ENCODE data around the gene CFAP61.

Gene CFAP61

GRCh38 chr20:20136313-20136712 is 84.0 kb downstream of the CFAP61 start:
- no peak overlapping the region for H2BK15ac ChIP-seq (ENCODE audit: low read depth, poor library complexity, severe bottlenecking)
- no peak for DNase-seq
- peaks cover 18% of the 10 kb centered on the region for H3K9me3 ChIP-seq (ENCODE audit: control insufficient read depth, low read length)
- H3K4me2 ChIP-seq (ENCODE audit: low read length, poor library complexity, severe bottlenecking), result no peak overlapping the region
- no peak overlapping the region for H3K14ac ChIP-seq (ENCODE audit: low read length in 2 of 2)
- H3K4me1 ChIP-seq (ENCODE audit: control insufficient read depth, insufficient read depth, low read depth, low read length), result no peaks in the 10 kb centered on the region
- H3K9ac ChIP-seq (ENCODE audit: low read length), result no peak overlapping the region
- H4K91ac ChIP-seq (ENCODE audit: low read length), result no peak overlapping the region
- no peak overlapping the region for H3K4ac ChIP-seq (ENCODE audit: low read depth in 1 of 2, low read length in 2 of 2)
- H4K8ac ChIP-seq (ENCODE audit: low read length), result no peak overlapping the region
- H3K79me1 ChIP-seq (replicated peaks; ENCODE audit: low read length, poor library complexity, severe bottlenecking), result no peaks in the 10 kb centered on the region
- H3K27me3 ChIP-seq (ENCODE audit: control insufficient read depth in 1 of 2, insufficient read depth in 1 of 2, low read length in 2 of 2), result no peaks in the 10 kb centered on the region
- H3K36me3 ChIP-seq (ENCODE audit: control insufficient read depth in 1 of 2, insufficient read depth in 2 of 2, low read depth in 1 of 2, low read length in 2 of 2), result no peaks in the 10 kb centered on the region
- no peak overlapping the region for H2BK5ac ChIP-seq (ENCODE audit: low read depth, low read length, poor library complexity, severe bottlenecking)
- no peak overlapping the region for H3K23ac ChIP-seq (ENCODE audit: low read length in 2 of 2)
- no CpG with 5 or more reads among the region's 1 CpG for WGBS
- no peak overlapping the region for H3K27ac ChIP-seq (ENCODE audit: low read length, poor library complexity, severe bottlenecking)
- no peak overlapping the region for H3K18ac ChIP-seq (ENCODE audit: low read depth in 1 of 2, low read length in 2 of 2)
- H2BK120ac ChIP-seq (ENCODE audit: low read depth, low read length), result no peak overlapping the region
- H2BK12ac ChIP-seq (ENCODE audit: low read length in 2 of 2), result no peak overlapping the region
- no peak overlapping the region for H2AFZ ChIP-seq (ENCODE audit: low read depth, low read length)
- H3K4me3 ChIP-seq (ENCODE audit: insufficient read depth in 1 of 2, low read depth in 1 of 2, low read length in 2 of 2), result no peak overlapping the region
- H2AK5ac ChIP-seq (ENCODE audit: low read length, severe bottlenecking), result no peak overlapping the region

DNA sequence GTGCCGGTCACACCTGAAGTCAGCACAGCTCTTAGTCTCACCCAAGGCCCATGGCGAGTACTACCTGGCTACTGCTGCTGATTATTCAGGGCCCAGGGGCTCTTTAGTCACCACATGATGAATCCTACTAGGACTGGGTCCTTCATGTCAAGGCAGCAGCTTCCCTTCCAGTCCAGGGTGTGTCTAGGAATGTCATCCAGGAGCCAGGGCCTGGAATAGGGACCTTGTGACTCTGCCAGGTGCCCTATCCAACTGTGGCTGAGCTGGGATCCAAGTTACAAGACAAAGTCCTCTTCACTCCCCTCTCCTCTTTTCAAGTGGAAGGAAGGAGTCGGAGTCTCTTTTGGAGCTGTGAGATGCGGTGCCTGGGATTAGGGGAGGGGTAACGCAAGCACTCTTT is 85.5 kb downstream of the CFAP61 start:
- H3K27me3 ChIP-seq (ENCODE audit: control insufficient read depth in 1 of 2, insufficient read depth in 1 of 2, low read length in 2 of 2), result no peaks in the 10 kb centered on the region
- H3K14ac ChIP-seq (ENCODE audit: low read length in 2 of 2), result no peak overlapping the region
- no peak overlapping the region for H2AK5ac ChIP-seq (ENCODE audit: low read length, severe bottlenecking)
- no peak overlapping the region for H2BK5ac ChIP-seq (ENCODE audit: low read depth, low read length, poor library complexity, severe bottlenecking)
- no peak overlapping the region for H3K4me3 ChIP-seq (ENCODE audit: insufficient read depth in 1 of 2, low read depth in 1 of 2, low read length in 2 of 2)
- no peak overlapping the region for H3K23ac ChIP-seq (ENCODE audit: low read length in 2 of 2)
- H4K8ac ChIP-seq (ENCODE audit: low read length), result no peak overlapping the region
- H2BK12ac ChIP-seq (ENCODE audit: low read length in 2 of 2), result no peak overlapping the region
- no peak overlapping the region for H2BK120ac ChIP-seq (ENCODE audit: low read depth, low read length)
- H3K18ac ChIP-seq (ENCODE audit: low read depth in 1 of 2, low read length in 2 of 2), result no peak overlapping the region
- no peaks in the 10 kb centered on the region for H3K4me1 ChIP-seq (ENCODE audit: control insufficient read depth, insufficient read depth, low read depth, low read length)
- no peak overlapping the region for H3K27ac ChIP-seq (ENCODE audit: low read length, poor library complexity, severe bottlenecking)
- H3K4me2 ChIP-seq (ENCODE audit: low read length, poor library complexity, severe bottlenecking), result no peak overlapping the region
- H3K4ac ChIP-seq (ENCODE audit: low read depth in 1 of 2, low read length in 2 of 2), result no peak overlapping the region
- H2AFZ ChIP-seq (ENCODE audit: low read depth, low read length), result no peak overlapping the region
- WGBS, result 96% methylated on average over 5 of the region's 5 CpGs
- peaks cover 18% of the 10 kb centered on the region for H3K9me3 ChIP-seq (ENCODE audit: control insufficient read depth, low read length)
- H2BK15ac ChIP-seq (ENCODE audit: low read depth, poor library complexity, severe bottlenecking), result no peak overlapping the region
- no peaks in the 10 kb centered on the region for H3K79me1 ChIP-seq (replicated peaks; ENCODE audit: low read length, poor library complexity, severe bottlenecking)
- H3K36me3 ChIP-seq (ENCODE audit: control insufficient read depth in 1 of 2, insufficient read depth in 2 of 2, low read depth in 1 of 2, low read length in 2 of 2), result no peaks in the 10 kb centered on the region
- DNase-seq, result no peak
- H4K91ac ChIP-seq (ENCODE audit: low read length), result no peak overlapping the region
- H3K9ac ChIP-seq (ENCODE audit: low read length), result no peak overlapping the region

DNA sequence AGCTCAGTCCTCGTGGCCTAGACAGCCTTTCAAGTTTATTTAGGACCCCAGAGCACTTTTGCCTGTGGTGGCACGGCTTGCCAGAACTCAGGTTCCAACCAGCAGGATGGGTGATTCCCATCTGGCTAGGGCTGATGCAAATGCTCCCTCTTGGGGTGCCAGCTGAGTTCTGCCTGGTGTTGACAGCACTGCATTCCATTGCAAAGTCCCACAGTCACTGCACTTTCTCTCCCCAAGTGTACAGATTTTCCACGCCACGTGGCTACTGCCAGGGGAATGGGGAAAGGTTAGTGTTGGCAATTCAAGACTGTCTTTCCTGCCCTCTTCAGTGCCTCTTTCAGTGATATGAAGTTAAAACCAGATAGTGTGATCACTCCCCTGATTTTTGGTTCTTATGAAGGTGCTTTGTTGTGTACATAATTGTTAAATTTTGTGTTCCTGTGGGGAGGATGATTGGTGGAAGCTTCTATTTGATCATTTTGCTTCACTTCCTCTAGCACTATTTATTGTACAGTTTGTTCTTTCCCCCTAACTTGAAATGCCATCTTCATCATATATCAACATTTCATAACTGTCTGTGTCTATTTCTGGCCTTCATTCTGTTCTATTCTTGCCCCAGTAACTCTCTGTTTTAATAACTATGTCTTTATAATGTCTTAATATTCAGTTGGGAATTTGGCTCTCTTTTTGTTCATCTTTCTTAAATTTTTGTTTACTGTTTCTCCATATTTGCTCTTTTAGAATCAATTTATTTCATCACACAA is 86.2 kb downstream of the CFAP61 start:
- H2BK12ac ChIP-seq (ENCODE audit: low read length in 2 of 2), result no peak overlapping the region
- no peak overlapping the region for H2BK15ac ChIP-seq (ENCODE audit: low read depth, poor library complexity, severe bottlenecking)
- H3K18ac ChIP-seq (ENCODE audit: low read depth in 1 of 2, low read length in 2 of 2), result no peak overlapping the region
- no peak overlapping the region for H2AFZ ChIP-seq (ENCODE audit: low read depth, low read length)
- no peak overlapping the region for H3K4me2 ChIP-seq (ENCODE audit: low read length, poor library complexity, severe bottlenecking)
- H3K23ac ChIP-seq (ENCODE audit: low read length in 2 of 2), result no peak overlapping the region
- no peaks in the 10 kb centered on the region for H3K36me3 ChIP-seq (ENCODE audit: control insufficient read depth in 1 of 2, insufficient read depth in 2 of 2, low read depth in 1 of 2, low read length in 2 of 2)
- H3K14ac ChIP-seq (ENCODE audit: low read length in 2 of 2), result no peak overlapping the region
- H3K4me1 ChIP-seq (ENCODE audit: control insufficient read depth, insufficient read depth, low read depth, low read length), result no peaks in the 10 kb centered on the region
- no peak overlapping the region for H2BK120ac ChIP-seq (ENCODE audit: low read depth, low read length)
- H4K91ac ChIP-seq (ENCODE audit: low read length), result no peak overlapping the region
- no peak for DNase-seq
- no peak overlapping the region for H4K8ac ChIP-seq (ENCODE audit: low read length)
- H3K4ac ChIP-seq (ENCODE audit: low read depth in 1 of 2, low read length in 2 of 2), result no peak overlapping the region
- H2AK5ac ChIP-seq (ENCODE audit: low read length, severe bottlenecking), result no peak overlapping the region
- H3K9ac ChIP-seq (ENCODE audit: low read length), result no peak overlapping the region
- 55% methylated on average over 2 of the region's 4 CpGs for WGBS
- no peak overlapping the region for H3K4me3 ChIP-seq (ENCODE audit: insufficient read depth in 1 of 2, low read depth in 1 of 2, low read length in 2 of 2)
- H3K27me3 ChIP-seq (ENCODE audit: control insufficient read depth in 1 of 2, insufficient read depth in 1 of 2, low read length in 2 of 2), result no peaks in the 10 kb centered on the region
- no peak overlapping the region for H3K27ac ChIP-seq (ENCODE audit: low read length, poor library complexity, severe bottlenecking)
- no peaks in the 10 kb centered on the region for H3K79me1 ChIP-seq (replicated peaks; ENCODE audit: low read length, poor library complexity, severe bottlenecking)
- H3K9me3 ChIP-seq (ENCODE audit: control insufficient read depth, low read length), result peaks cover 13% of the 10 kb centered on the region
- H2BK5ac ChIP-seq (ENCODE audit: low read depth, low read length, poor library complexity, severe bottlenecking), result no peak overlapping the region

DNA sequence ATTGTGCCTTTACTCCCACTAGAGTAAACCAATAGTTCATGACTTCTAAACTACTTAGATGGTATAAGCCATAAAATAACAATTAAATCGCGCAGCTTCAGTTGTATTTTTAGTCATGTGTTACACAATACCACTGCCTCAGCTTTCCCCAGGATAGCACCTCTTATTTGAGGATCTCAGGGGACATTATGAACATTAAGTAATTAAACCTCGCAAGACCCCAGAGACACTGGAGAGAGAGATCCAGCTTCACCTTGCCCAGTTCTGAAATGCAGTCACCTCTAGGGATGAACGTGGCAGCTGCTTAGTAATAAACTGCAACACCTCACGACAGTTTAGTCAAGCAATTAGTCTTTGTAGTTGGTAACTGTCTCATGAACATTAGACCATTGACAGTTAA is 87.1 kb downstream of the CFAP61 start:
- Histone ChIP-seq H3K27me3 (ENCODE audit: control insufficient read depth in 1 of 2, insufficient read depth in 1 of 2, low read length in 2 of 2) (no peaks in the 10 kb centered on the region), H3K36me3 (ENCODE audit: control insufficient read depth in 1 of 2, insufficient read depth in 2 of 2, low read depth in 1 of 2, low read length in 2 of 2) (no peaks in the 10 kb centered on the region), H3K4ac (ENCODE audit: low read depth in 1 of 2, low read length in 2 of 2) (no peak overlapping the region), H2AK5ac (ENCODE audit: low read length, severe bottlenecking) (no peak overlapping the region), H3K9ac (ENCODE audit: low read length) (no peak overlapping the region), H3K14ac (ENCODE audit: low read length in 2 of 2) (no peak overlapping the region), H3K4me2 (ENCODE audit: low read length, poor library complexity, severe bottlenecking) (no peak overlapping the region), H3K9me3 (ENCODE audit: control insufficient read depth, low read length) (peaks cover 7% of the 10 kb centered on the region), H2BK120ac (ENCODE audit: low read depth, low read length) (no peak overlapping the region), H2AFZ (ENCODE audit: low read depth, low read length) (no peak overlapping the region), H3K27ac (ENCODE audit: low read length, poor library complexity, severe bottlenecking) (no peak overlapping the region), H3K79me1 (replicated peaks; ENCODE audit: low read length, poor library complexity, severe bottlenecking) (no peaks in the 10 kb centered on the region), H3K4me3 (ENCODE audit: insufficient read depth in 1 of 2, low read depth in 1 of 2, low read length in 2 of 2) (no peak overlapping the region), H3K4me1 (ENCODE audit: control insufficient read depth, insufficient read depth, low read depth, low read length) (no peaks in the 10 kb centered on the region), H2BK15ac (ENCODE audit: low read depth, poor library complexity, severe bottlenecking) (no peak overlapping the region), H4K8ac (ENCODE audit: low read length) (no peak overlapping the region), H2BK5ac (ENCODE audit: low read depth, low read length, poor library complexity, severe bottlenecking) (no peak overlapping the region), H3K18ac (ENCODE audit: low read depth in 1 of 2, low read length in 2 of 2) (no peak overlapping the region), H2BK12ac (ENCODE audit: low read length in 2 of 2) (no peak overlapping the region), H4K91ac (ENCODE audit: low read length) (no peak overlapping the region), H3K23ac (ENCODE audit: low read length in 2 of 2) (no peak overlapping the region)
- WGBS, result 89% methylated on average over 4 of the region's 5 CpGs
- DNase-seq, result no peak
